Measurements from ENCODE around the gene TDRD10.

TDRD10 gene

GRCh38 chr1:154557248-154557938 is 55.4 kb downstream of the TDRD10 start:
- DNase-seq = no peak

- no peak for DNase-seq
These were observed 56.1 kb downstream of the TDRD10 start, which contains the start of gene UBE2Q1 for GRCh38 chr1:154557939-154558719. Gene UBE2Q1, minus strand, starts transcription at chr1:154558662. Its CDS starts 109 bp downstream, at chr1:154558553.

- peak; percentile 93 for DNase-seq
These were observed 56.9 kb downstream of the TDRD10 start for GRCh38 chr1:154558720-154559465.

GRCh38 chr1:154559466-154560044 is 57.5 kb downstream of the TDRD10 start:
- peak; percentile 46 for DNase-seq

- DNase-seq = no peak
These were observed 63.9 kb downstream of the TDRD10 start for GRCh38 chr1:154565876-154566275.

- no peak for DNase-seq
These were observed 65.6 kb downstream of the TDRD10 start, which contains the start of gene CHRNB2 for GRCh38 chr1:154567386-154568156. Gene CHRNB2, plus strand, starts transcription at chr1:154567778. Its CDS starts 267 bp downstream, at chr1:154568045.

- DNase-seq = no peak
These were observed 66.3 kb downstream of the TDRD10 start for GRCh38 chr1:154568157-154568815.

- DNase-seq = no peak
These were observed 69.4 kb downstream of the TDRD10 start for GRCh38 chr1:154571244-154571963.

- DNase-seq = no peak
These were observed 69.9 kb downstream of the TDRD10 start for GRCh38 chr1:154571964-154572288.

- DNase-seq = no peak
These were observed 70.6 kb downstream of the TDRD10 start for GRCh38 chr1:154572468-154573167.

- DNase-seq = no peak
These were observed 71.1 kb downstream of the TDRD10 start for GRCh38 chr1:154573168-154573510.

GRCh38 chr1:154574716-154575115 is 72.7 kb downstream of the TDRD10 start:
- peak; percentile 14 for DNase-seq

GRCh38 chr1:154575147-154575927 is 73.3 kb downstream of the TDRD10 start:
- DNase-seq = no peak

GRCh38 chr1:154575951-154576566 is 74.0 kb downstream of the TDRD10 start:
- no peak for DNase-seq

- DNase-seq = no peak
These were observed 75.5 kb downstream of the TDRD10 start for GRCh38 chr1:154577346-154578057.

- no peak for DNase-seq
These were observed 76.0 kb downstream of the TDRD10 start for GRCh38 chr1:154578058-154578418.

GRCh38 chr1:154579374-154579773 is 77.4 kb downstream of the TDRD10 start:
- no peak for DNase-seq

GRCh38 chr1:154581766-154582165 is 79.7 kb downstream of the TDRD10 start:
- no peak for DNase-seq

GRCh38 chr1:154582885-154583284 is 80.9 kb downstream of the TDRD10 start:
- DNase-seq = no peak
